Neural progenitor cell (in vitro differentiated cells): ENCODE data around the gene MCMBP.

Experiments used
- EZH2 ChIP-seq: fragments of 200-600 bp; sonication (generic); IDR thresholded peaks from 2 replicates; pipeline ENCODE4 v1.6.1; 2017; ENCODE audit warnings: antibody characterized with exemption, mild to moderate bottlenecking, moderate library complexity
- EZH2phosphoT487 ChIP-seq: fragments of 200-600 bp; sonication (generic); IDR thresholded peaks from 2 replicates; pipeline ENCODE4 v1.6.1; 2017; ENCODE audit warnings: antibody characterized with exemption
- TF ChIP-seq, protein P1 (sequence below): fragments of 200-600 bp; sonication (generic); IDR thresholded peaks from 2 replicates; pipeline ENCODE4 v1.5.1; 2017; ENCODE audit warnings: antibody characterized with exemption, mild to moderate bottlenecking

DNA sequence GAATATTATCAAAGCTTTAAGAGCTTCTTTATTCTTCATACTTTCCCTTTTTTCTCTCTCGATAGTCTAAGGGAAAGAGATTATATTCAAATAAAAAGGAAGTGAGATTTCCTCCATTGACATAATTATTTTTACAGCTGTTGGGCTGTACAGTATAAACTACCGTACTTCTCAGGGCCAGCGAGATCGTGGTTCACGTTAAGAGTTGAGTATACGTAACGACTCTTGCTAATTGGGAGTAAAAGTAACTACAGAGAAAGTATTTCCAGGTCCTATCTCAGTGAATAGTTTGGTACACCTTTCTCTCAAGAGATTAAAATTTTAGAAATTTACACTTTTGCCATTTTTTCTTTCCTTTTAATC lies 89.0 kb downstream of the MCMBP start:
- TF ChIP-seq, protein P1, sequence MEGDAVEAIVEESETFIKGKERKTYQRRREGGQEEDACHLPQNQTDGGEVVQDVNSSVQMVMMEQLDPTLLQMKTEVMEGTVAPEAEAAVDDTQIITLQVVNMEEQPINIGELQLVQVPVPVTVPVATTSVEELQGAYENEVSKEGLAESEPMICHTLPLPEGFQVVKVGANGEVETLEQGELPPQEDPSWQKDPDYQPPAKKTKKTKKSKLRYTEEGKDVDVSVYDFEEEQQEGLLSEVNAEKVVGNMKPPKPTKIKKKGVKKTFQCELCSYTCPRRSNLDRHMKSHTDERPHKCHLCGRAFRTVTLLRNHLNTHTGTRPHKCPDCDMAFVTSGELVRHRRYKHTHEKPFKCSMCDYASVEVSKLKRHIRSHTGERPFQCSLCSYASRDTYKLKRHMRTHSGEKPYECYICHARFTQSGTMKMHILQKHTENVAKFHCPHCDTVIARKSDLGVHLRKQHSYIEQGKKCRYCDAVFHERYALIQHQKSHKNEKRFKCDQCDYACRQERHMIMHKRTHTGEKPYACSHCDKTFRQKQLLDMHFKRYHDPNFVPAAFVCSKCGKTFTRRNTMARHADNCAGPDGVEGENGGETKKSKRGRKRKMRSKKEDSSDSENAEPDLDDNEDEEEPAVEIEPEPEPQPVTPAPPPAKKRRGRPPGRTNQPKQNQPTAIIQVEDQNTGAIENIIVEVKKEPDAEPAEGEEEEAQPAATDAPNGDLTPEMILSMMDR = no peak
- TF ChIP-seq EZH2 (no peak), EZH2phosphoT487 (no peak)
